SK-MEL-5 (cell line): ENCODE measurements around the gene RPLP1. TPM values are rescaled to one million over a fixed set of nuclear protein-coding genes. Genes with fewer than 3 reads are reported as not detected.

Source experiments
- DNase-seq: peaks from one replicate; pipeline ENCODE4 v3.0.0-alpha.2; 2016; ENCODE audit warnings: low read depth, low spot score
- in situ Hi-C: cut with HindIII; loops from 2 replicates; pipeline ENCODE4 v1.10.0; 2016; ENCODE audit warnings: low sequenced_read_pairs, high pct_unique_total_duplicates, low pct_unique_long_range_greater_than_20kb
- total RNA-seq: library from RNA; depleted of rRNA; stranded (reverse); fragments of >200 nt; shearing (Covaris generic); gene quantifications from 2 replicates; pipeline ENCODE4 v1.2.3, GENCODE V29; 2014

RPLP1 gene
- total RNA-seq, 1 experiment from 2014 or later: 136 TPM

- DNase-seq: no peak
- in situ Hi-C loops: no loop called here
Measured at GRCh38 chr15:69462030-69462492, 9.4 kb downstream of the RPLP1 start.

GRCh38 chr15:69462493-69463181, 10.0 kb downstream of the RPLP1 start:
- in situ Hi-C loops: no loop called here
- DNase-seq: peak; percentile 99

- in situ Hi-C loops: no loop called here
- DNase-seq: no peak
Measured at GRCh38 chr15:69463182-69463756, 10.7 kb downstream of the RPLP1 start.

- no peak for DNase-seq
- in situ Hi-C loops: no loop called here
Measured at GRCh38 chr15:69465253-69465652, 12.6 kb downstream of the RPLP1 start.

- no peak for DNase-seq
- in situ Hi-C loops: no loop called here
Measured at GRCh38 chr15:69466733-69467132, 14.1 kb downstream of the RPLP1 start.

GRCh38 chr15:69467636-69468035, 15.0 kb downstream of the RPLP1 start:
- no peak for DNase-seq
- in situ Hi-C loops: no loop called here

- DNase-seq: no peak
Measured at GRCh38 chr15:69468241-69469121, 15.9 kb downstream of the RPLP1 start.

GRCh38 chr15:69469467-69470201, 17.0 kb downstream of the RPLP1 start:
- in situ Hi-C loops: no loop called here
- DNase-seq: no peak

More at GRCh38 chr15:69468241-69469121, 15.9 kb downstream of the RPLP1 start:
- in situ Hi-C loops: no loop called here

GRCh38 chr15:69472046-69472445, 19.4 kb downstream of the RPLP1 start:
- DNase-seq: no peak
- in situ Hi-C loops: no loop called here

GRCh38 chr15:69472562-69472961, 19.9 kb downstream of the RPLP1 start:
- no peak for DNase-seq
- in situ Hi-C loops: no loop called here

GRCh38 chr15:69474291-69474690, 21.7 kb downstream of the RPLP1 start:
- in situ Hi-C loops: no loop called here
- no peak for DNase-seq

GRCh38 chr15:69474846-69475455, 22.3 kb downstream of the RPLP1 start:
- in situ Hi-C loops: no loop called here
- no peak for DNase-seq

- in situ Hi-C loops: no loop called here
- DNase-seq: peak; percentile 80
Measured at GRCh38 chr15:69475769-69476358, 23.2 kb downstream of the RPLP1 start.

- no peak for DNase-seq
Measured at GRCh38 chr15:69476704-69477473, 24.3 kb downstream of the RPLP1 start.

GRCh38 chr15:69478259-69478781, 25.7 kb downstream of the RPLP1 start:
- DNase-seq: peak; percentile 54
- in situ Hi-C loops: no loop called here

More at GRCh38 chr15:69476704-69477473, 24.3 kb downstream of the RPLP1 start:
- in situ Hi-C loops: no loop called here

GRCh38 chr15:69479081-69479480, 26.5 kb downstream of the RPLP1 start:
- no peak for DNase-seq
- in situ Hi-C loops: no loop called here
